Activated CD8-positive, alpha-beta T cell treated with anti-CD3 and anti-CD28 coated beads for 36 hours (primary cell): Measurements from ENCODE around the gene ETV6. TPM values are rescaled to one million over a fixed set of nuclear protein-coding genes. Genes with fewer than 3 reads are reported as not detected.

Experiments
- ATAC-seq: fragments of 200-7000 bp; cut with Tn5 transposase; one replicate; pipeline ENCODE4 v1.10.0; 2021; ENCODE audit warnings: mild to moderate bottlenecking, moderate library complexity
- CTCF ChIA-PET: fragments of 350-600 bp; sonication (Branson Sonifier 250); formaldehyde crosslinking; loops from one replicate; lab custom pipeline; 2021; ENCODE audit warnings: antibody characterized with exemption; lab: Charles Lee
- POLR2A ChIA-PET: fragments of 350-600 bp; sonication (Branson Sonifier 250); formaldehyde crosslinking; loops from one replicate; lab custom pipeline; 2021; ENCODE audit warnings: antibody characterized with exemption; lab: Charles Lee
- DNase-seq: peaks from one replicate; pipeline ENCODE4 v3.0.0-alpha.2; 2020
- H3K27ac Mint-ChIP-seq: one replicate; pipeline ENCODE4 v1.8.0; 2021; ENCODE audit warnings: mild to moderate bottlenecking, mixed read lengths
- H3K27me3 Mint-ChIP-seq: one replicate; pipeline ENCODE4 v1.8.0; 2021; ENCODE audit warnings: mixed read lengths
- H3K36me3 Mint-ChIP-seq: one replicate; pipeline ENCODE4 v1.8.0; 2021; ENCODE audit warnings: low read depth, mixed read lengths
- H3K4me1 Mint-ChIP-seq: one replicate; pipeline ENCODE4 v1.8.0; 2021; ENCODE audit warnings: low read depth, mixed read lengths
- H3K4me3 Mint-ChIP-seq: one replicate; pipeline ENCODE4 v1.8.0; 2021; ENCODE audit warnings: mild to moderate bottlenecking, moderate library complexity, mixed read lengths
- H3K9me3 Mint-ChIP-seq: one replicate; pipeline ENCODE4 v1.8.0; 2021; ENCODE audit warnings: mixed read lengths
- CTCF ChIP-seq: fragments of 200-600 bp; IDR thresholded peaks from one replicate; pipeline ENCODE4 v1.8.0; 2022; ENCODE audit warnings: antibody characterized with exemption, mild to moderate bottlenecking
- intact Hi-C: fragments of 100-400 bp; cut with micrococcal nuclease; formaldehyde crosslinking; loops from one replicate; pipeline ENCODE4 v1.10.0; 2022
- total RNA-seq, 2 experiments: library from RNA; stranded (reverse); gene quantifications; one replicate each; pipeline ENCODE4 v1.2.3, GENCODE V29; 2021

ETV6 gene
- total RNA-seq, 2 experiments from 2014 or later, result 20.5 to 22.7 TPM

- CTCF ChIA-PET, result interaction anchor here (1.4 to 1.6 kb wide), 2 partner anchors 119 to 243 kb away, joined by 3 to 4 read pairs; no protein-coding TSS in a partner anchor
- H3K27ac Mint-ChIP-seq, result no peak overlapping the region
- POLR2A ChIA-PET, result interaction anchor here (1.2 kb wide), 1 partner anchor 19 kb away, joined by 4 read pairs; no protein-coding TSS in a partner anchor
- no peaks in the 10 kb centered on the region for H3K27me3 Mint-ChIP-seq
- H3K4me1 Mint-ChIP-seq, result peaks cover 33% of the 10 kb centered on the region
- peaks cover 18% of the 10 kb centered on the region for H3K36me3 Mint-ChIP-seq
- H3K4me3 Mint-ChIP-seq, result no peak overlapping the region
- intact Hi-C loops, result no loop called here
- ATAC-seq (no peak), DNase-seq (no peak)
- TF ChIP-seq CTCF, result no peak
- H3K9me3 Mint-ChIP-seq, result no peaks in the 10 kb centered on the region
Measured at GRCh38 chr12:11824736-11825135, 175.3 kb downstream of the ETV6 start.

- ChIA-PET CTCF (interaction anchor here (1.0 to 1.6 kb wide), 3 partner anchors 120 to 279 kb away, joined by 3 to 4 read pairs (median 3); no protein-coding TSS in a partner anchor), POLR2A (interaction anchor here (1.2 kb wide), 1 partner anchor 62 kb away, joined by 4 read pairs; no protein-coding TSS in a partner anchor)
- Mint-ChIP-seq H3K4me1 (peaks cover 33% of the 10 kb centered on the region), H3K9me3 (no peaks in the 10 kb centered on the region), H3K27ac (no peak overlapping the region), H3K36me3 (peaks cover 18% of the 10 kb centered on the region), H3K4me3 (no peak overlapping the region), H3K27me3 (no peaks in the 10 kb centered on the region)
- no peak for TF ChIP-seq CTCF
- no peak for DNase-seq
- no peak for ATAC-seq
- intact Hi-C loops, result no loop called here
Measured at GRCh38 chr12:11825278-11825677, 175.8 kb downstream of the ETV6 start.

- peaks cover 20% of the 10 kb centered on the region for H3K36me3 Mint-ChIP-seq
- ChIA-PET POLR2A (interaction anchor here (0.5 kb wide), 1 partner anchor 262 kb away, joined by 3 read pairs; no protein-coding TSS in a partner anchor), CTCF (interaction anchor here (1.0 kb wide), 1 partner anchor 280 kb away, joined by 3 read pairs; no protein-coding TSS in a partner anchor)
- H3K4me3 Mint-ChIP-seq, result no peak overlapping the region
- intact Hi-C loops, result no loop called here
- ATAC-seq, result no peak
- H3K27ac Mint-ChIP-seq, result no peak overlapping the region
- no peaks in the 10 kb centered on the region for H3K9me3 Mint-ChIP-seq
- no peak for TF ChIP-seq CTCF
- DNase-seq, result no peak
- no peaks in the 10 kb centered on the region for H3K27me3 Mint-ChIP-seq
- H3K4me1 Mint-ChIP-seq, result peaks cover 33% of the 10 kb centered on the region
Measured at GRCh38 chr12:11826574-11826973, 177.1 kb downstream of the ETV6 start.

- intact Hi-C loops, result no loop called here
- Mint-ChIP-seq H3K4me1 (peaks cover 31% of the 10 kb centered on the region), H3K9me3 (no peaks in the 10 kb centered on the region), H3K27ac (no peak overlapping the region), H3K27me3 (no peaks in the 10 kb centered on the region), H3K36me3 (peaks cover 14% of the 10 kb centered on the region), H3K4me3 (no peak overlapping the region)
- ATAC-seq, result no peak
- CTCF ChIA-PET, result no interaction called here
- no peak for TF ChIP-seq CTCF
- DNase-seq, result no peak
- POLR2A ChIA-PET, result interaction anchor here (0.5 kb wide), 1 partner anchor 263 kb away, joined by 3 read pairs; no protein-coding TSS in a partner anchor
Measured at GRCh38 chr12:11827091-11828061, 177.9 kb downstream of the ETV6 start.
